ENCODE data around the gene FGF23. TPM values are rescaled to one million over a fixed set of nuclear protein-coding genes. Genes with fewer than 3 reads are reported as not detected.
"Not testable (repeated sequence)": the region's sequence is repeated elsewhere in the genome, so short reads cannot be mapped to it uniquely, and the experiment has no call there.

The FGF23 gene
- total RNA-seq, 2 donors from 2014 or later, result not detected

DNA sequence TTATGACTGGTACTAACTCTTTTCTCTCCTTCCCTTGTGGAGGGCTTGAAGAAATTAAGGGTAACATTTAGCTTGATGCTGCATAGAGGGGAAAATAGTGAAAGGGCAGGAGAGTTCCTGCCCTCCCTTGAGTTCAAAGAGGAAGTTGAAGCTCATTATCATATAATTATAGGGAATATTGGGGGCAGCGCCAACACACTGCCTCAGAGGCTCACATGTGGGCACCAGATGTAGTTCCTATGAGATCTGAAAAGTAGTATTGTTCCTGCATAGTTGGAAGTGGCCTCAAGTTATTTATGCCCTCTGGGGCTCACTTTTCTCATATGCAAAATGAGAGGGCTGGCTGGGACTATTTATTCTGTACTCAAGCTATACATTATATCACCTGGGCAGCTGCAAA is 33.0 kb upstream of the FGF23 start:
- Histone ChIP-seq H3K9me3 (no peaks in the 10 kb centered on the region), H3K4me3 (no peak overlapping the region), H3K4me1 (no peaks in the 10 kb centered on the region), H3K27ac (no peak overlapping the region), H3K27me3 (peaks cover 0 to 3% of the 10 kb centered on the region in 2 donors), H3K36me3 (replicated peaks in 1 of 2; ENCODE audit: insufficient read depth in 1 of 2, low read depth in 2 of 2) (no peaks in the 10 kb centered on the region)
- intact Hi-C loops (cut with DNase I), result no loop called here
- WGBS, 2 donors, result 75 to 77% methylated on average over 1 of the region's 1 CpG
- no peak for DNase-seq
- ATAC-seq, result no peak
- TF ChIP-seq CTCF (IDR thresholded peaks at IDR 0.05) (no peak), POLR2A (IDR thresholded peaks at IDR 0.05) (no peak)

GRCh38 chr12:4412056-4412455 is 32.5 kb upstream of the FGF23 start:
- 70 to 71% methylated on average over 3 of the region's 3 CpGs for WGBS, 2 donors
- DNase-seq (no peak), ATAC-seq (no peak)
- Histone ChIP-seq H3K9me3 (no peaks in the 10 kb centered on the region), H3K36me3 (replicated peaks in 1 of 2; ENCODE audit: insufficient read depth in 1 of 2, low read depth in 2 of 2) (no peaks in the 10 kb centered on the region), H3K27me3 (peaks cover 0 to 3% of the 10 kb centered on the region in 2 donors), H3K27ac (no peak overlapping the region), H3K4me1 (no peaks in the 10 kb centered on the region), H3K4me3 (no peak overlapping the region)
- no peak for TF ChIP-seq CTCF (IDR thresholded peaks at IDR 0.05)
- no peak for TF ChIP-seq POLR2A (IDR thresholded peaks at IDR 0.05)
- intact Hi-C loops (cut with DNase I), result no loop called here

DNA sequence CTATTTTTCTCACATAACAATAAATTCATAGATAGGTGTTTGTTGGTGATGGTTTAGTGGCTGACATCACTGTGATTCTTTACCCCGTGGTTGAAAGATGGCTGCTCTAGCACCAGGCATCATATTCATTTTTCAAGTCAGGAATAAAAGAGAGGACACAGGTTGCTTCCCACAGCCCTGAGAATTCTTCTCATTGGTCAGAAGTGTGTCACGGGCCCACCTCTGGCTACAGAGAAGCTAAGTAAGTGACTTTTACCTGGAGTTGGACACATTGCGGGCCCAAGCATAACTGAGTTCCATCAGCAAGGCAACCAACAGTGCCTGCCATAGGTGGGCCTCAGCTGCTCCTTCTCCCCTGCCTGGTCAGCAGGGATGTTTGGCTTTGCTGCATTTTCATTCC is 27.6 kb upstream of the FGF23 start:
- Histone ChIP-seq H3K9me3 (no peaks in the 10 kb centered on the region), H3K27me3 (no peaks in the 10 kb centered on the region), H3K27ac (no peak overlapping the region), H3K4me1 (no peaks in the 10 kb centered on the region), H3K4me3 (no peak overlapping the region), H3K36me3 (replicated peaks in 1 of 2; ENCODE audit: insufficient read depth in 1 of 2, low read depth in 2 of 2) (no peaks in the 10 kb centered on the region)
- 75 to 76% methylated on average over 3 of the region's 3 CpGs for WGBS, 2 donors
- intact Hi-C loops (cut with DNase I), result no loop called here
- no peak for ATAC-seq
- DNase-seq, result no peak
- TF ChIP-seq POLR2A (IDR thresholded peaks at IDR 0.05), result no peak
- TF ChIP-seq CTCF (IDR thresholded peaks at IDR 0.05), result no peak

DNA sequence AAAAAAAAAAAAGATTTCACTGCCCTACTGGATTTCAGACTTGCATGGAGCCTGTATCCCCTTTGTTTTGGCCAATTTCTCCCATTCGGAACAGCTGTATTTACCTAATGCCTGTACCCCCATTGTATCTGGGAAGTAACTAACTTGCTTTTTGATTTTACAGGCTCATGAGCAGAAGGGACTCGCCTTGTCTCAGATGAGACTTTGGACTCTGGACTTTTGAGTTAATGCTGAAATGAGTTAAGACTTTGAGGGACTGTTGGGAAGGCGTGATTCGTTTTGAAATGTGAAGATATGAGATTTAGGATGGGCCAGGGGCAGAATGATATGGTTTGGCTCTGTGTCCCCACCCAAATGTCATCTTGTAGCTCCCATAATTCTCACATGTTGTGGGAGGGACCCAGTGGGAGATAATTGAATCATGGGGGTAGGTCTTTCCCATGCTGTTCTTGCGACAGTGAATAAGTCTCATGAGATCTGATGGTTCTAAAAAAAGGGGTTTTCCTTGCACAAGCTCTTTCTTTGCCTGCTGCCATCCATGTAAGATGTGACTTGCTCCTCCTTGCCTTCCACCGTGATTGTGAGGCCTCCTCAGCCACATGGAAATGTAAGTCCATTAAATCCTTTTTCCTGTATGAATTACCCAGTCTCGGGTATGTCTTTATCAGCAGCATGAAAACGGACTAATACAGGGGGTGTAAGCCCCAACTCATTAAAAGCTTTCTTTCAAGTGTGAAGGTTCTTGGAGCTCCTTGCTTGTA is 25.5 kb upstream of the FGF23 start:
- ATAC-seq; H3K4me3 ChIP-seq; intact Hi-C loops (cut with DNase I); H3K4me1 ChIP-seq; H3K36me3 ChIP-seq (replicated peaks in 1 of 2; ENCODE audit: insufficient read depth in 1 of 2, low read depth in 2 of 2); DNase-seq; H3K9me3 ChIP-seq; H3K27ac ChIP-seq; H3K27me3 ChIP-seq: not testable (repeated sequence)
- WGBS, 2 donors, result 76 to 77% methylated on average over 8 of the region's 8 CpGs

DNA sequence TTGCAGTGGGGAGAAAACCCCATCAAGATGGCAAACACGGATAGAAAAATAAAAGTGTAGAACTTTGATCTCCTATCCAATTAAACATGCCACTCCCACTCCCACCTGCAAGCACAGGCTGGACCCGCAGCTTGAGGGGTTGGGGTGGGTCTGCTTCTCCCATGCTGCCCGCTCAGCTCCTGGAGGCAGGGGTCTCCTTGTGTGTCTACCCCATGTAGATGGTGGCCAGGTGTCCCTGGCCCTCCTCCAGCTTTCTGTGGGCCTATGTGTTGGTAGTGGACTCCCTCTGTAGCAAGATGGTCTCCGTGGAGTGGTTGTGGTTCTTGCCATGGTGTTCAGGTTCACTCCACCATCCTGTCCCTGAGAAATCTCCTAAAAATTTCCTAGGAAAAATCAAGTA is 23.5 kb upstream of the FGF23 start:
- intact Hi-C loops (cut with DNase I), result no loop called here
- no peaks in the 10 kb centered on the region for H3K27me3 ChIP-seq
- 68 to 70% methylated on average over 3 to 4 of the region's 4 CpGs for WGBS, 2 donors
- H3K9me3 ChIP-seq, result no peaks in the 10 kb centered on the region
- DNase-seq (no peak), ATAC-seq (no peak)
- no peak overlapping the region for H3K27ac ChIP-seq
- H3K36me3 ChIP-seq (replicated peaks in 1 of 2; ENCODE audit: insufficient read depth in 1 of 2, low read depth in 2 of 2), result no peaks in the 10 kb centered on the region
- H3K4me3 ChIP-seq, result no peak overlapping the region
- no peaks in the 10 kb centered on the region for H3K4me1 ChIP-seq
- TF ChIP-seq POLR2A (IDR thresholded peaks at IDR 0.05) (no peak), CTCF (IDR thresholded peaks at IDR 0.05) (no peak)

Measured in body of pancreas (tissue), 4 donors.